Stomach (tissue), 4 donors: Measurements from ENCODE around the gene SUN1.

Experiments
- CTCF ChIP-seq, 7 experiments: fragments of 450-650 bp in 4 of 7; fragments of 200-600 bp in 3 of 7; sonication (generic) in 3 of 7; IDR thresholded peaks; one replicate each; pipeline ENCODE4 v1.5.1; 2016 to 2019; ENCODE audit warnings: antibody characterized with exemption in 7 of 7, control low read depth in 2 of 7, mild to moderate bottlenecking in 1 of 7
- EP300 ChIP-seq: sonication (generic); formaldehyde crosslinking; IDR thresholded peaks from one replicate; pipeline ENCODE4 v1.6.1; 2017; ENCODE audit warnings: antibody characterized with exemption
- POLR2A ChIP-seq, 4 donors: fragments of 450-650 bp; IDR thresholded peaks; one replicate each; pipeline ENCODE4 v1.6.1; 2016; ENCODE audit warnings: antibody characterized with exemption in 4 of 4, control low read depth in 2 of 4, mild to moderate bottlenecking in 1 of 4, moderate library complexity in 1 of 4
- POLR2AphosphoS5 ChIP-seq, 3 donors: sonication (generic); formaldehyde crosslinking; IDR thresholded peaks; one replicate each; pipeline ENCODE4 v1.6.1; 2016; ENCODE audit warnings: antibody characterized with exemption in 3 of 3

DNA sequence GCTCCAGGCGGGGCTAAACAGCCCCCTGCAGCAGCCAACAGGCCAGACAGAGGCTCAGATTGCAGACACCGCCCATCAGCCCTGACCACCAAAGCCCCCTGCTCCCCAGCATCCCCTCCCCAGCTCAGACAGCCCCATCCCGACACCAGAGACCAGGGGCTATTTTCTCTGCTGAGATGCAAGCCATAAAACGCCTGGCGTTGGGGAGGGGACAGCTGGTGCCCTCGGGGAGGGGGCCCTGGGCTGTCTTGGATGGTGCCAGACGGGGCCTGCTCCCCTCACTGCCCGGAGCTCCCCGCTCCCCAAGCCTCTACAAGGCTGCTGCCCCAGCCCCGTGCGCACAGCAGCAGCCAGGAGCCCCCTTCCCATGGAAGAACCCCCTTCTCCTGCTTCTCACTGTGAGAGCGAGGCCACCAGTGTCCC, 75.9 kb downstream of the SUN1 start:
- TF ChIP-seq POLR2A (IDR thresholded peaks at IDR 0.05): no peak
- no peak for TF ChIP-seq POLR2AphosphoS5 (IDR thresholded peaks at IDR 0.05)
- no peak for TF ChIP-seq CTCF (IDR thresholded peaks at IDR 0.05)
- TF ChIP-seq EP300: no peak
